Islet of Langerhans (tissue), 1 donor: ENCODE data around the gene RTL10.

Experiments
- FAIRE-seq: peaks from one replicate; lab custom pipeline; 2011; peaks lifted over from hg19 to GRCh38; lab: Jason Lieb, UNC

Gene RTL10

DNA sequence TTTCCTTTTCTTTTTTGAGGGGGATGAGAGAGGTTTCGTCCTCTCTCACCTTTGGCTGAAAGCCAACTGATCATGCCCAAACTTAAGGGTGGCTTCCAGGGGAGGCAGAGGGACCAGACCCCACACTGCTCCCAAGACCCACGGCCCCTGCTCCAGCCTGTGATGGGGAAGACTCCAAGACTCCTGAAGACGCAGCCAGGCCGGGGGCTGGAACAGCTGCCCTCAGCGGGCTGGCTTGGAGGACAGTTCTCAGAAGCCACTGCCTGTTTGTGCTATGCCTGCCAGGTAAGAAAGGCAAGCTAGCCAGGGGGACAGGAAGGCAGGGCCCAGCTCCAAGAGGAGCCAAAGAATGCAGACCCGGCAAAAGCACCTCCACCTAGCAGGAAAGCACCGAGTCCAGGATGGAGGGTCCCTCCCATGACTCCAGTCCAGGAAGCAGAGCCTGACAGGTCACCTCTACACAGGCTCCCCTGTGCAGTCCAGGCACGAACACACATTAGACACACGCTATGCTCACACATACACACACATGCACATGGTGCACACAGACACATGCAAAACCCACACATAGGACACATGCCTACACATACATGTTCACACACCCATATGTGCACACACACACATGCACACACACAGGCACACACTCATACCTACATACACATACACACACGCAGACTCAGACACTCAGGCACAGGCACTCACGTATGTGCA, 31.3 kb downstream of the RTL10 start:
- FAIRE-seq = no peak

GRCh38 chr22:19822301-19823117, 32.2 kb downstream of the RTL10 start:
- no peak for FAIRE-seq

DNA sequence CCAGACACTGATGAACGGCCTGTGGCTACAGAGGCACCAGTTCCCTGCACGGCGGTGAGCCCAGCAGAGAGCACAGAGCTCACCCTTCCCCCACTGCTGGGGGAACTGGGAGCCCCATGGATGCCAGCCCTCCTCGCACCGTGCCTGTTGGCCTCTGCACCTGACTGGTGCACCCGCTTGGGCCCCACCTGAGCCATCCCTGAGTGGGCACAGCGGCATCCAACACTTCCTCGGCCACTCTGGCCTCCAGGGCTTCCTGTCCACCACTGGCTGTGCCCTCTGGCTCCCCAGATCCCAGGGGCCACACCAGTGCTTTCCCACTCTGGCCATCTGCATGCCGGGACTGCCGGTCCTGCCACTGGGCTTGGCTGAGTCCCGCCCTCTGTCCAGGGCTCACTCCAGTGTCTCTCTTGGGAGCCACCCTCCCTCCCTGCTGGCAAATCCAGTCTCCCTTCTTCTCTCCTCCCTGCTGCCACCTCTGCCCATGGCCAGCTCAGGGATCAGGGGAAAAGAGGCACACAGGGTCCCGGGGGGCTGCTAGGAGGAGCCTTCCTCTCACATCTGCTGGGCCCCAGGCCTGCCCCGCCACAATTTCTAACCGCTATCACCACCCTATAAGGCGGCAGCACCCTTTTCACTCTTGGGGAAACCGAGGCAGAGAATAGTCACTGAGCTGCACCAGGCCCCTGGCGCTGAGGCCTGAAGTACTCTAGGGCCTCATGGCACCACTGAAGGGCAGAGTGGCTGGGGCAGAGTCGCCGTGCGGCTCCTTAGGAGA, 33.0 kb downstream of the RTL10 start:
- no peak for FAIRE-seq

- FAIRE-seq = no peak
Measured at GRCh38 chr22:19820880-19821522, 33.7 kb downstream of the RTL10 start.

DNA sequence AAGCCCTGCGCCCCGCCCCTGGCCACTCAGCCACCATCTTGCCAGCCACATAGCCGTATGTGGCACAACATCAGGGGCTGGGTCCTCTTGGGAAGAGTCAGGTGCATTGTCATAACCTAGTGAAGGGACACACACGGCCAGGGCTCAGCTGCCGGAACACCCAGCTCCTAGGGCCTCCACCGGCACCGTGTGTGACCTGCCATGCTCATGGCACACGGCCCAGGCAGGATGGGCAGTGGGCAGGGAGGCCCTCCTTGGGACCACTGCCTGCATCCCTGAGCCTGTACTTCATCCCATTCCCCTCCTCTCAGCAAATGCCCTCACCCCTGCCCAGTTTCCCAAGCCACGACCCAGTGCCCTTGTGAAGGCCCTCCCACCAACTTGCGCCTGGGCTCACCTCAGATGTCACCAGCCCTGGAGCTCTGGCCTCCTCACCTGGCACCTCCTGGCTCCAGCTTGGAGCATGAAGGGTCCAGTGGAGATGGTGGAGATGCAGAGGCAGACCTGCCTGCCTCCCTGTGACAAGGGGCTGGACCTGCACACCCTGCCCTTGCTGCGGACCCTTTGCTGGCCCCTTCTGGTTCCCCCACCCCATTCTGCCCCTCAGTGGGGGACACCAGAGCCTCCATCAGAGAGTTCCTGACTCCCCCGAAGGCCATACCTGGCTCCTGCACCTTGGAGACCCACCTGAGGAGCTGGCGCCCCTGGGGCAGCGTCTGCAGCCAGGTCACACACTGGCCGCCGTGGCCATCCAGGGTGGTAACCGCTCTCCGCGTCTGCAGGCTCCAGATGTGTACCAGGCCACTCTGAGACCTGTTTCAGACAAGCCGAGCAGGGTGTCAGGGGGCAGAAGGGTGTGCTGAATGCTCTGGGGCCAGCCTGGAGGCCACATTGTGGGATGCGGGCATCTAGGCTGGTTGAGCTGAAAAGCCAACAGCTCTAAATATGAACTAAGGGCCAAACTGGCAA, 34.5 kb downstream of the RTL10 start:
- FAIRE-seq = no peak

DNA sequence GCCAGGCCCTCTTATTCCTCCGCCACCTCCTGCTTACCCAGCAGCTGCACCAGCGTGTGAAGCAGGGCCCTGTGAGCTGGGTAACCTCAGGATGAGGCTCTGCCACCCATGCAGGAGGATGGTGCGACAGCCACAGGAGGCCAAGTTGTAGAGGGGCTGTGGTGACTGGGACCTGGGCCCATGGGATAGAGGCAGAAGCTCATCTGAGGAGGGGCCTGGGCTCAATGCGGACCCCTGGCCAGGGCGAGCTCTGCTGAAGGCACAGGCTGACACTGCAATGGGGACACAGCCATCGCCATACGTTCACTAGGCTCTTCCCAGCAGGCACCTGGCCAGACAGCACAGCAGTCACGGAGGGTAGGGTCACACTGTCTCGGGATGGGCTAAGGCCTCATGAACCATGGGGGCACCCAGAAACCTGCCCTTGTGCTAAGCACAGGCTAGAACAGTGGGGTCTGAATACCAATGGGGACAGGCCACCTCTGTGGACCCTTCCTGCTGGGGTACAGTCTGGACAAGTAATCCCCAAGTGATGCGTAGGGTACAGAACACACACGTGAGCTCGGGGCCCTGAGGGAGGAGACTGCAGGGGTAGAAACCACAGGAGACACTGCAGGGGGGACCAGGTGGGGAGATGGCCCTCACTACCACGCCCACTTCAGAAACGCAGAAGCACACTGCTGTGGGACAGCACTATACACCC, 35.3 kb downstream of the RTL10 start:
- FAIRE-seq = no peak

- no peak for FAIRE-seq
Measured at GRCh38 chr22:19818324-19819207, 36.1 kb downstream of the RTL10 start.

- no peak for FAIRE-seq
Measured at GRCh38 chr22:19816372-19817119, 38.1 kb downstream of the RTL10 start.

DNA sequence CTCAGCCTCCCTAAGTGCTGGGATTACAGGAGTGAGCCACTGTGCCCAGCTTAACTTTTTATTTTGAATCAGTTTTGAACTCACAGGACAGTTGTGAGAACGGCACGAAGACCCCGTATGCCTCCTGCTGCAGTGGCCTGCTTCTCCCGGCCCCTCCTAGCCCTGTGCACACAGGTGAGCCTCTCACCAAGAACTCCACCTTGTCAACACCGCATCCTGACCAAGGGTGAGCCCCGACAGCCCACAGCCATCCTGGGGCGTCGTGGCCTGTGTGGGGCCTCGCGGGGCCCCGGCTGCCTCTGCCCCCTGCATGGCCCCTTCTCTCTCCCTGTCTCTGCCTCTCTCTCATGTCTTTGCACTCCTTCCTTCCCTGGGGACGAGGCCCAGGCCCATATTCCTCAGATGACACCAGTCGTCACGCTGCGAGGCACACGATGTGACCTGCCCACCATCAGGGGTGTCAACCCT, 38.8 kb downstream of the RTL10 start:
- no peak for FAIRE-seq

- no peak for FAIRE-seq
Measured at GRCh38 chr22:19815093-19815822, 39.4 kb downstream of the RTL10 start.

GRCh38 chr22:19814428-19814827, 40.2 kb downstream of the RTL10 start:
- FAIRE-seq = no peak

GRCh38 chr22:19812910-19813309, 41.8 kb downstream of the RTL10 start:
- no peak for FAIRE-seq

GRCh38 chr22:19811811-19812771, 42.6 kb downstream of the RTL10 start:
- FAIRE-seq = no peak

DNA sequence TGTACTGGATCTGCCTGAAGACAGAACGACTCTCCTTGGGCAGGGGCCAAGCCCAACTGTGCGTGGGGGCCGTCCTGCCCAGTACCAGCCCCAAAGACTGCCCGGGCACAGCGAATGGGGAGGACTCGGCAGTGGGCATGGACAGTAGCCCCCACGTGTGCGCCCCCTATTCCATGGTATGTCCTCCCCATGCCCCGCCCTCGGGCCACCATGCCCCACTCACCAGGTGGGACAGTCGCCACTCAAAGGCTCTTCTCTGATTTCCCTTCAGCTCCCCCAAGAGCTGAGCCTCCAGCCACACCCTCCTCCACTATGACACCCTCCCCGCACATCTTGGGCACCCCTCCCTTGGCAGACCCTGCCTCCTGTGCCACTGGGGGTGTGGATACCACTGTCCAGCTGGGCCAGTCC, 43.5 kb downstream of the RTL10 start:
- FAIRE-seq = no peak

- no peak for FAIRE-seq
Measured at GRCh38 chr22:19810381-19811201, 44.1 kb downstream of the RTL10 start.

GRCh38 chr22:19809741-19810140, 44.9 kb downstream of the RTL10 start:
- FAIRE-seq = no peak
